Fibroblast of lung (primary cell): ENCODE measurements around the gene TSEN15. TPM values are rescaled to one million over a fixed set of nuclear protein-coding genes. Genes with fewer than 3 reads are reported as not detected.

Experiments
- DNase-seq, 2 donors: peaks; one replicate each; pipeline versions ENCODE4 v3.0.0 to v3.0.0-alpha.2; 2010; ENCODE audit warnings: low read depth in 2 of 2
- H2AFZ ChIP-seq: 2 replicates; pipeline ENCODE4 v1.5.1; 2012; ENCODE audit warnings: low read length, control low read depth, inconsistent platforms
- H3K27ac ChIP-seq: 2 replicates; pipeline ENCODE4 v1.5.1; 2011; ENCODE audit warnings: low read length, control low read depth; ENCODE audit not compliant: insufficient read depth
- H3K27me3 ChIP-seq: 2 replicates; pipeline ENCODE4 v1.5.1; 2011; ENCODE audit warnings: mild to moderate bottlenecking, low read length; ENCODE audit not compliant: control insufficient read depth, insufficient read depth
- H3K36me3 ChIP-seq: 2 replicates; pipeline ENCODE4 v1.5.1; 2011; ENCODE audit warnings: low read length; ENCODE audit not compliant: control insufficient read depth, insufficient read depth
- H3K4me1 ChIP-seq: 2 replicates; pipeline ENCODE4 v1.5.1; 2011; ENCODE audit warnings: low read length; ENCODE audit not compliant: control insufficient read depth, insufficient read depth; ENCODE audit errors: extremely low read depth
- H3K4me2 ChIP-seq: 2 replicates; pipeline ENCODE4 v1.5.1; 2011; ENCODE audit warnings: low read length, control low read depth; ENCODE audit not compliant: insufficient read depth; ENCODE audit errors: extremely low read depth
- H3K4me3 ChIP-seq, 4 experiments: fragments of 200-600 bp in 1 of 4; sonication (generic) in 1 of 4; replicated peaks in 1 of 4; 2 replicates each; pipeline ENCODE4 v1.5.1; 2011 to 2016; ENCODE audit warnings: low read length in 4 of 4, low read depth in 3 of 4, mild to moderate bottlenecking in 3 of 4, control low read depth in 2 of 4, inconsistent platforms in 1 of 4, mixed read lengths in 1 of 4; ENCODE audit not compliant: insufficient read depth in 1 of 4; ENCODE audit errors: control extremely low read depth in 1 of 4
- H3K79me2 ChIP-seq: 2 replicates; pipeline ENCODE4 v1.5.1; 2012; ENCODE audit warnings: mild to moderate bottlenecking, low read length, inconsistent platforms; ENCODE audit not compliant: control insufficient read depth, insufficient read depth
- H3K9ac ChIP-seq: 2 replicates; pipeline ENCODE4 v1.5.1; 2011; ENCODE audit warnings: mild to moderate bottlenecking, low read length, control low read depth; ENCODE audit not compliant: insufficient read depth
- H3K9me3 ChIP-seq: 2 replicates; pipeline ENCODE4 v1.5.1; 2012; ENCODE audit warnings: low read depth, low read length; ENCODE audit not compliant: control insufficient read depth, insufficient read depth
- H4K20me1 ChIP-seq: 2 replicates; pipeline ENCODE4 v1.5.1; 2011; ENCODE audit warnings: low read length; ENCODE audit not compliant: control insufficient read depth, insufficient read depth; ENCODE audit errors: extremely low read depth
- CTCF ChIP-seq, 2 donors: IDR thresholded peaks in 1 of 2; conservative IDR thresholded peaks in 1 of 2; 1 replicate in 1 of 2; 2 replicates in 1 of 2; pipeline ENCODE4 v1.5.1; 2011 to 2012; ENCODE audit warnings: low read length in 2 of 2, control low read depth in 1 of 2, inconsistent platforms in 1 of 2, low read depth in 1 of 2, mild to moderate bottlenecking in 1 of 2
- EZH2 ChIP-seq: IDR thresholded peaks from 2 replicates; pipeline ENCODE4 v1.5.1; 2012; ENCODE audit warnings: low read length, control low read depth, mild to moderate bottlenecking; ENCODE audit errors: missing control alignments
- polyA plus RNA-seq, 2 donors: library from polyadenylated mRNA; depleted of rRNA in 1 of 2; stranded (reverse) in 1 of 2; unstranded in 1 of 2; fragments of >200 nt; gene quantifications; 2 replicates each; pipeline ENCODE4 v1.2.1, GENCODE V29; 2011 to 2012; ENCODE audit warnings: missing spikeins in 1 of 2
- total RNA-seq: library from RNA; depleted of rRNA; stranded (reverse); fragments of >200 nt; gene quantifications from 2 replicates; pipeline ENCODE4 v1.2.1, GENCODE V29; 2014

TSEN15 gene
- total and polyA plus RNA-seq, 2 donors (not counting 1 experiment from before 2014, with no cell fraction given) = 53.7 to 74.2 TPM

- Histone ChIP-seq H3K4me2 (no peak overlapping the region), H3K4me1 (peaks cover 11% of the 10 kb centered on the region)
- DNase-seq = peak in 1 of 2 donors; percentile 83
Measured at GRCh38 chr1:184022668-184023067, 28.9 kb upstream of the TSEN15 start.

GRCh38 chr1:184023171-184023570 lies 28.4 kb upstream of the TSEN15 start:
- no peak overlapping the region for H3K9ac ChIP-seq
- no peak overlapping the region for H2AFZ ChIP-seq
- H3K36me3 ChIP-seq = no peaks in the 10 kb centered on the region
- H3K27ac ChIP-seq = no peak overlapping the region
- no peak for DNase-seq
- no peaks in the 10 kb centered on the region for H4K20me1 ChIP-seq
- peaks cover 11% of the 10 kb centered on the region for H3K4me1 ChIP-seq
- H3K4me3 ChIP-seq = no peak overlapping the region
- no peaks in the 10 kb centered on the region for H3K79me2 ChIP-seq
- TF ChIP-seq CTCF (conservative IDR thresholded peaks at IDR 0.05 in 1 of 2, IDR thresholded peaks at IDR 0.05 in 1 of 2; ENCODE audit: low read depth in 1 of 2, low read length in 2 of 2) (no peak), EZH2 (no peak)
- H3K9me3 ChIP-seq = no peaks in the 10 kb centered on the region
- H3K27me3 ChIP-seq = no peaks in the 10 kb centered on the region
- peak overlapping the region; percentile 15 for H3K4me2 ChIP-seq

More at GRCh38 chr1:184022668-184023067, 28.9 kb upstream of the TSEN15 start:
- Histone ChIP-seq H3K27me3 (no peaks in the 10 kb centered on the region), H3K4me3 (no peak overlapping the region), H2AFZ (no peak overlapping the region), H3K27ac (no peak overlapping the region), H3K9me3 (no peaks in the 10 kb centered on the region), H3K9ac (no peak overlapping the region), H4K20me1 (no peaks in the 10 kb centered on the region), H3K79me2 (no peaks in the 10 kb centered on the region), H3K36me3 (no peaks in the 10 kb centered on the region)
- TF ChIP-seq EZH2 = no peak
- TF ChIP-seq CTCF (conservative IDR thresholded peaks at IDR 0.05 in 1 of 2, IDR thresholded peaks at IDR 0.05 in 1 of 2; ENCODE audit: low read depth in 1 of 2, low read length in 2 of 2) = no peak

- H3K4me2 ChIP-seq = peak overlapping the region; percentile 72
- no peak overlapping the region for H3K27ac ChIP-seq
- no peak overlapping the region for H3K9ac ChIP-seq
- TF ChIP-seq CTCF (conservative IDR thresholded peaks at IDR 0.05 in 1 of 2, IDR thresholded peaks at IDR 0.05 in 1 of 2; ENCODE audit: low read depth in 1 of 2, low read length in 2 of 2) = no peak
- TF ChIP-seq EZH2 = no peak
- H3K27me3 ChIP-seq = no peaks in the 10 kb centered on the region
- H3K4me3 ChIP-seq = no peak overlapping the region
- no peaks in the 10 kb centered on the region for H3K9me3 ChIP-seq
- no peaks in the 10 kb centered on the region for H3K79me2 ChIP-seq
- H3K36me3 ChIP-seq = no peaks in the 10 kb centered on the region
- no peak overlapping the region for H2AFZ ChIP-seq
- H4K20me1 ChIP-seq = no peaks in the 10 kb centered on the region
- peaks cover 11% of the 10 kb centered on the region for H3K4me1 ChIP-seq
- DNase-seq = peak; percentile 92 to 97
Measured at GRCh38 chr1:184025242-184025675, 26.3 kb upstream of the TSEN15 start.
